Subcutaneous adipose tissue (tissue), 4 donors: ENCODE results near the gene ABCC5. TPM values are rescaled to one million over a fixed set of nuclear protein-coding genes. Genes with fewer than 3 reads are reported as not detected.

Source experiments
- CTCF ChIP-seq: fragments of 450-650 bp; IDR thresholded peaks from one replicate; pipeline ENCODE4 v1.5.1; 2016; ENCODE audit warnings: low read depth, mild to moderate bottlenecking, control low read depth, antibody characterized with exemption, moderate library complexity
- total RNA-seq, 4 donors: library from RNA; depleted of rRNA; stranded (reverse); fragments of >200 nt; gene quantifications; one replicate each; pipeline ENCODE4 v1.1.0, GENCODE V29; 2016

The ABCC5 gene
- total RNA-seq, 4 donors from 2014 or later: 17.9 to 61.9 (median 28.1) TPM

- no peak for TF ChIP-seq CTCF
Measured at GRCh38 chr3:184002469-184002868, 15.2 kb downstream of the ABCC5 start.

DNA sequence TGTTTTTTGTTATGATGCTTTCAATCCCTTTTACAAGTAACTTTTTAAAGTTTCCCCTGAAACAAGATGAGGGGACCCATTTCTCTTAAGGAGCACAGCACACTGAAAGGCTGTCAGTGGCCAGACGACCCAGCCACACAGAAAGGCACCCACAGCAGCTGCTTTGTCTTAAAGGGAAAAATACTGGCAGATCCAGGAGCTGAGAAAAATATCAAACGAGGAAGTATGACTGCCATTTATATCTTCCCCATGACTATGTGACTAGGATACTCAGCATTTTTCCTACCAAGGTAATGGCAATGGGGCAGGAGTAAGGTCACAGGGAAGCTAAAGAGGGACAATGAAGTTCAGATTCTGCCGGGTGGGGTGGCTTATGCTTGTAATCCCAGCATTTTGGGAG lies 15.9 kb downstream of the ABCC5 start:
- no peak for TF ChIP-seq CTCF

DNA sequence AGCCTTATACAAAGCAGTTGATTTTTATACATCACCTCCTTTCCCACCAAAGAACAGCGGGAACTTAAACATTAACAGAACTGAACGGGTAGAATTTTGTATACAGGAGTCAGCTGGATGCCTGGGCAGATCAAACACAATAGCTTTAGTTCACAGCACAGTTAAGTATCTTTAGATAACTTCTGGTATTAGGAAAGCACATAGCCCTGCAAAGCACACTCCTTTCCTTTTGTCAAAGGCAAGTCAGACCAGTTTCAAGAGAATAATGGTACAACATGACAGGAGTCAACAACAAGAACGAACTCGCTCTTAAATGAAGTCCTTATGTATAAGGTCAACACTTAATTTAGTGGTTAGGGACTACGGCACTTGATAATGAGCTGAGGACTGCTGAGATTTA lies 26.3 kb downstream of the ABCC5 start:
- TF ChIP-seq CTCF: no peak

DNA sequence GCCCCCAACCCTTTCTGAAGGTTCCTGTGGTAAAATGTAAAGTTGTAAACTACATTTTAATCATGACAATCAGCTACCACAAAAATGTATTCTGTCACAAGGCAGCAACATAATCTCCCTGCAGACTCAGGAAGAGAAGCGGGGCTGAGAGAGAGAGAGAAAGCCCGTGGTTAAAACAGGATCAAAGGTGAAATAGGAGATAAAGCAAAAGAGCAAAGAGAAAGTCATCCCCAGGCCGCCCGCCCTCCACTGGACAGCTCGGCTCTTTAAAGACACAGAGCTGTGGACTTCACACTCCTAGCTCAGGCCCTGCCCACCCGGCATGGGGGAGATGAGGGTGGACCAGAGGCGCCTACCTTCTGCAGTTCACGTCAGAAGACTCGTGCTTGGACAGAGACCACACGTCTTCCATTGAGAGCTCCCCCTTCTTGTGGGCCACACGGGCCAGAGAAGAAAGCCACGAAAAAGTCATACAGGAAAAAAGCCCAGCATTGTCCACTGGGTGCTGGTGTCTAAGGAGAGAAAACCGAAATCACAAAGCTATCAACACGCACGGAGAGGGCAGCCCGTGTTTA lies 29.4 kb downstream of the ABCC5 start:
- TF ChIP-seq CTCF: no peak

DNA sequence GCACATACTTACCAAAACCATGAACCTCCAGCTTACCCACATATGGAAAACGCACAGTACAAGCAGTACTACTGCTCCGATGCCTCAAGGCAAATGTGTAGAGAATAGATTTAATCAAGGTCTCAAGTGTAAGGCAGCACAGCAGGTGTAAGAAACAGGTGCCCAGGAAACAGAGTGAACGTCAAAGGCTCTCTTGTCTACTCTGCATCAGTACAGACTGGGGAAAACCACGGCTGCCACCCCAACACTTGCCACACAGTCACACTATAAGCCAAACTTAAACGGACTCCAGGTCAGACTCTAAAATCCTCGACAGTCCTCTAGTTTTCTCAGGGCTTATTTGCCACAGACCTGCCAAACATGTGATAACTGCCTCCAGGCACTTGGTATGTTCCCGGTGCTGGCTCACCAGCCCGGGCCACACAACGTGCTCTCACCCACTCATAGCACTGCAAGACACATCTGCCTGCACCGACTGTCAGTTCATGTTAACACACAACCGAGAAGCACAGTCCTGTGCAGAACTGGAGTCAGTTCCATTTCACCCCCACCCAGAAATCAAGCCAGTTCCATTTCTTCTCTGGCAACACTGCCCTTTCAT lies 30.6 kb downstream of the ABCC5 start:
- no peak for TF ChIP-seq CTCF

GRCh38 chr3:183984749-183985729 lies 32.6 kb downstream of the ABCC5 start:
- TF ChIP-seq CTCF: no peak

DNA sequence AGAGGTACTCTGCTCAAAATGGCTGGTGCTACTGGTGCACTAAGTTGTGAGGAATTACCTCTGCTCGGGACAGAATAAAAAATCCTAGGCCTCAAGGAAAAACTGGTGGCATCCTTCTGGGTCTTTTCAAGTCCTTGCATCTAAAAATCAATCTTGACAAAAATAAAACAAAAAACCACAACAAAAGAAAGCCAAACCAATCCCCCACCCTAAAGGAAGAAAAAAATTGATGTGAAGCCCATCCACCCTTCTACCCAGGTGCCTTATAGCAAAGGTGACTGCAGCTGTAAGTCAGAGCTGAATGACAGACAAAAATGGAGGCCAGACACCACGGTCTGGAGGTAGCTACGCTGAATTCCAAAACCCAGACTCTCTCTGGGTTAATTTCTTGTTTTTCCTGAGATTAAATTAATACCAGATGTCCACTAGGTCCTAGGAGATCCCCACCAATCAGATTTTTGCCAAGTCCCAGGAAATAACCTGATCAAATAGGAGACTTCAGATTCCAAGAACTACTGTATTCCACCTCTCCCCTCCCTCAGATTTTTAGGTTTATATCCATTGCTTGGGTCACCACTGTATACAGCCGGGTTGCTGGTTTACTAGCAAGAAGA lies 33.5 kb downstream of the ABCC5 start:
- TF ChIP-seq CTCF: no peak
